Measurements from ENCODE around the gene ZGRF1.
"Not testable (repeated sequence)": the region's sequence is repeated elsewhere in the genome, so short reads cannot be mapped to it uniquely, and the experiment has no call there.

Gene ZGRF1

DNA sequence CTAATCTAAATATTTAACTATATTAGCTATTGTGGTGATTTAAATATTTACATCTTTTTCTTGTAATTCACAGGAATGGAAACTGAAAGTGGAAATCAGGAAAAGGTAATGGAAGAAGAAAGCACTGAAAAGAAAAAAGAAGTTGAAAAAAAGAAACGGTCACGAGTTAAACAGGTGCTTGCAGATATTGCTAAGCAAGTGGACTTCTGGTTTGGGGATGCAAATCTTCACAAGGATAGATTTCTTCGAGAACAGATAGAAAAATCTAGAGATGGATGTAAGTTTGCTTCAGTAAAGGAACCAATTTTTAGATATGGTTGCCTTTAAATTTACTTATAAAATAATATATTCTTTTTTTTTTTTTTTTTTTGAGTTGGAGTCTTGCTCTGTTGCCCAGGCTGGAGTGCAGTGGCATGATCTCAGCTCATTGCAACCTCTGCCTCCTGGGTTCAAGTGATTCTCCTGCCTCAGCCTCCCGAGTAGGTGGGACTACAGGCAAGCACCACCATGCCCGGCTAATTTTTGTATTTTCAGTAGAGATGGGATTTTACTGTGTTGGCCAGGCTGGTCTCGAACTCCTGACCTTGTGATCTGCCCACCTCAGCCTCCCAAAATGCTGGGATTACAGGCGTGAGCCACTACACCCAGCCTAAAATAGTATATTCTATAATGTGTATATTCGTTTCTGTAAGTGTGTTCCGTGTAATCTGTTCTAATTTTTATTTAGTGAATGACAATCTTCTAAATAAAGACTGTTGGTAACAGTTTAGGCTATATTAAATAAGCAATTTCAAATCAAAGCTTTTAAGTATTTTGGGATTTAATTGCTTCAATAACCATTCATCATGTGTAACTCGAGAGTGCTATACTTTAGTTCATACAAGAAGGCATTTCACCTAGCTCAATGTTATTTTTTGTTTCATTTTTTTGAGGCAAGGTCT, 8.2 kb upstream of the ZGRF1 start:
- DNase-seq = not testable (repeated sequence)

DNA sequence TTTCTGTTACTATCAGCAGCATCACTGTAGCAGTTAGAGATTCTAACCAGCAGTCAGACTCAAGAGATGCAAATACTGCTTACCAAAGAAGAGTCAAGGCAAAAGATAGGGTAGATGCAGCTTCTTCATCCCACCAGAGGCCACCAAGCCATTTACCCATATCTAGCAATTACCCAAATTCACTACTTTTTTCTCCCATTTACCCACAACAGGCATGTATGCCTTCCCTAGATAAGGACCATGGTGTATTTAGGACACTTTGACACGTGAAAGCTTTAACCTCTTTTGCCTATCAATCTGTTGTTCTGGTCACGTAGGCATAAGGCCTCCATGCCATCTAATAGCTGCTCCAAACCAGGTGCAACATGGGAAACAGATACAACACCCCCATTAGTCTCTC, 5.8 kb upstream of the ZGRF1 start:
- no peak for DNase-seq

DNA sequence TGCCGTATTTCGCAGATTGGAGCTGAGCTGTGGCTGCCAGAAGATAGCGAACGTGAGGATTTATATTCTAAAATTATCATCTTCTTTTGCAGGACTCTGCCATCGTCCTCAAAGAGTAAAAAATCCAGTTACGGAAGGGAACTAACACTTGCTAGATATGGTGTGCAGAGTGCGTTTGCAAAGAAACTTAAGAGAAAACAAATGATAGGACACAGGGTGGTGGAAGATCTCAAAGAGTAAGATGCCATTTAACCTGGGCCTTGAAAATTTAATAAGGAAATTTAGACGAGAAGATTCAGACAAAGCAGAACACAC, 800 bp upstream of the ZGRF1 start:
- no peak for DNase-seq

DNA sequence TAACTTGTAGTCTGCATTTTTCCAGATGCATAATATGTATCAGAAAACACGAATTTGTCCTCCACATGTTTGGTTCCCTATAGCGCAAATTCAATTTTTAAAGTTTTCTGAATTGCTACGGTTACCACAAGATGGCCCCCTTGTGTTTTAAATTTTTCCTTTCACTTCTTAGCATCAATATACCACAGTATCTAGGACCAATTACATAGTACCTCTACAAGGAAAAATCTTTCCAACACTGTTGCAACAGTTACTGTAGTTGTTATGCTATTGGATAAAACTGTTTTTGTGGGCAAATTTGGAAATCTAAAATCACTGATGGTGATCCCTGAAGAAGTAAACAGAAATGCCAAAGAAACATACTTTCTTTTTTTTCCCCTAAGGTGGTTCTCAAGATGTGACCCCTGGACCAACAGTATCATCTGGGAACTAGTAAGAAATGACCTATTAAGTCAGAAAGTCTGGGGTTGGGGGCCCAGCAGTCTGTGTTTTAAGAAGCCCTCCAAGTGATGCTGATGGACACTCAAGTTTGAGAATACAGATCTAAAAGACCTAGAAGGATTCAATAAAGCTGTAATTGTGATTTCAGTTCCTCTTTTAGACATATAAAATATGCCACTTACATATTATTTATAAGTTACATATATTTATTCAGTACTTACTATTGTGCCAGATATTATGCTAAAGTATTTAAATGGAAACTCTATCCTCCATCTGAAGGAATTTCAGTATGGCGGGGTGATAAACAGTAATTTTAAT, 3.1 kb downstream of the ZGRF1 start:
- no peak for DNase-seq

DNA sequence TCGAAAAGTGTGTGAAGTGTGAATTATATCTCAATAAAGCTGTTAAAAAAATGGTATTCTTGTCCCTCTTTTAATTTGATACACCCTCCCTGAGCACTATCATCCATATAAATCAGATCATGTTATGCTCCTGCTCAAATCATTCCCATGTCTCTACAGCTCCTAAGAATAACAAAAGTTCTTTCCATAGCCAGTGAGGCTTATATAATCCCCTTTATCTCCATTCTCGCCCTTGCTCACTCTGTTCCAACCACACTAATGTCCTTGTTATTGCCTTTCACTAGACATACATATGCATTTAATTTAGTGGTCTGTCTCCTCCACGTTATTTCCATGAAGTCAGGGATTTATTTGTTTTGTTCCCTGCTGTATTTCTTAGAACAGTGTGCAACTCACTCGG, 10.5 kb downstream of the ZGRF1 start:
- DNase-seq = no peak

DNA sequence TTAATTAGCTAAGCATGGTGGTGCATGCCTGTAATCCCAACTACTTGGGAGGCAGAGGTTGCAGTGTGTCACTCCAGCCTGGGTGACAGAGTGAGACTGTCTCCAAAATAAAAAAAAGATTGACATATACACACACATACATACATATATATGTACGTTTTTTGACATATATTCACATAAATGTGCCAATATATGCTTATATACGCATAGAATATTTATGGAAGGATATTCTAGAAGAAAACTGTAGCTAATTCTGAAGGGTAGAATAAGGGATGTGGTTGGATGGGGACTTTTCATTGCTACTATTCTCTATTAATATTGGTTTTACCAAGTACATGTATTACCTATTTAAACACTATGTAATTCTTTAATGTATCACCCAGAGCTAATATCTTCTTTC, 19.7 kb downstream of the ZGRF1 start:
- no peak for DNase-seq

DNA sequence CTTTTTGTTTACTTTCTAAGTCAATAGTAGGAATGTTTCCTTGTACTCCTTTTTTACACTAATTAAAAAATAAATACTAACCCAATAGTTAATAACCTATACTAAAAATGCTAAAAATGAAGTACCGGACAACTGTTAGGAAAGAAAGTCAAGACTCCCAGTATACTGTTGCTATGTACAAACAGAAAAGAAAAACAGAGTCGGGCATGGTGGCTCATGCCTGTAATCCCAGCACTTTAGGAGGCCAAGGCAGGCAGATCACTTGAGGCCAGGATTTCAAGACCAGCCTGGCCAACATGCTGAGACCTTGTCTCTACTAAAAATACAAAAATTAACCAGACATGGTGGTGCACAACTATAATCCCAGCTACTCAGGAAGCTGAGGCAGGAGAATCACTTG, 23.9 kb downstream of the ZGRF1 start:
- DNase-seq = not testable (repeated sequence)

DNA sequence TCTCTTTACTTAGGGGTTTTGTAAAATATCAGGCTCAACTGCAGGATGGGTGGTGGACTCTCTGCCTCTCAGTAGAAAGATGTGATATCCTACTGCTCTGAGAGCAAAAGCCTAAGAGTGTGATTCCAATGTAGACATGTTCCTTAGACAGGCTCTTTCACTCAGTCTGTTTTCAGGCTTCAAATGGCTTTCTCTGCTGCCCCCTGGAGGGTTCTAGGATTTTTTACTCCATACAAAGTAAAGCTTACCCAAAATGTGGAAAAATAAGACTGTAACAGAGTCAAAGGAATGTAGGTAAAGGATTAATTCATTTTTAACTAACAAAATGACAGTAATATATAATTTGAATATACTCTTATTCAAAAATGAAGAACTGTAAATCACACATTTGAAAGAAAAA, 32.1 kb downstream of the ZGRF1 start:
- no peak for DNase-seq

DNA sequence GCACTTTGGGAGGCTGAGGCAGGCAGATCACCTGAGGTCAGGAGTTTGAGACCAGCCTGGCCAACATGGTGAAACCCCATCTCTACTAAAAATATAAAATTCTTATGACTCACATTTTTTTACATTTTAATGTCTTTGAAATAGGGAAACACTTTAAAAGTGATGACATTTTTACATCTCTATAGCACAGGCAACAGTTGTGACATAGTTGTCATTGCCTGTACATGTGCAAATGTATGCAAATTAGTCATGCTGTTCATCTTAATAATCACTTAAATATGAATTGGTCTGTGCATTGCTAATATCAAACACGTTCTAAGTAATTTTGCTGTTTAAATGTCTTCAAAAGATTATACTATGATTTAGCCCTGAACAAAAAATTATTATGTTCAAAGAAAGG, 41.7 kb downstream of the ZGRF1 start:
- DNase-seq = no peak

DNA sequence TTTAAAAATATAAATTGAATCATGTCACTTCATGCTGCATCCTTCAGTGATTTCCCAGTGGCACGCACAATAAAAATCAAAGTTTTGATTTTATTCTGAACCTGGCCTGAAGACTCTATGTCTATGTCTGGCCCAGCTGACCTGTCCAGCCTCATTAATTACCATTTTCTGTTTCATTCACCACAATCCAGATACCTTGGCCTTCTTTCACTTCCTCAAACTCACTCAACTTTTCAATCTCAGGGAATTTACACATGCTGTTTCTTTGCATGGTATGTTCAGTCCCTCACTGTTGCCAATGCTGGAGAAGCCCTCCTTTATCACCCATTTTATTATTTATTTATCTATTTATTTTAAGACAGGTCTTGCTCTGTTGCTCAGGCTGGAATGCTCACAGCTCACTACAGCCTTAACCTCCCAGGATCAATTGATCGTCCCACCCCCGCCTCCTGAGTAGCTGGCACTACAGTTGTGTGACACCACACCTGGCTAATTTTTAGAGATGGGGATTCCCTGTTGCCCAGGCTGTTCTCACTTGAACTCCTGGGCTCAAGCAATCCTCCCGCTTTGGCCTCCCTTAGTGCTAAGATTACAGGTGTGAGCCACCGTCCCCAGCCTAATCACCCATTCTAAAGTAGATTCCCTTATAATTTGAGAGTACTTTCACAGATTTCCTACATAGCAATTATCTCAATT, 43.1 kb downstream of the ZGRF1 start:
- no peak for DNase-seq

DNA sequence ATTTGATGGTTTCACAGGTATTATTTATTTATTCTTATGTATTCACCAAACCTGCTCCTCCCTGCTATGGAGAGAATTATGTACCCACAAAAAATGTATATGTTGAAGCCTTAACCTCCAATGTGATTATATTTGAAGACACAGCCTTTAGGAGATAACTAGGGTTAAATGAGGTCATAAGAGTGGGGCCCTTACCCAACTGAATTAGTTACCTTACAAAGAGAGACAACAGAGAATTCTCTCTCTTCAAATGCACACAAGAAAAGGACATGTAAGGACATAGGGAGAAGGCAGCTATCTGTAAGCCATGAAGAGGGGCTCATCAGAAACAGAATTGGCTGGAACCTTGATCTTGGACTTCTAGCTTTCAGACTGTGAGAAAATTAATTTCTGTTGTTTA, 44.0 kb downstream of the ZGRF1 start:
- no peak for DNase-seq

DNA sequence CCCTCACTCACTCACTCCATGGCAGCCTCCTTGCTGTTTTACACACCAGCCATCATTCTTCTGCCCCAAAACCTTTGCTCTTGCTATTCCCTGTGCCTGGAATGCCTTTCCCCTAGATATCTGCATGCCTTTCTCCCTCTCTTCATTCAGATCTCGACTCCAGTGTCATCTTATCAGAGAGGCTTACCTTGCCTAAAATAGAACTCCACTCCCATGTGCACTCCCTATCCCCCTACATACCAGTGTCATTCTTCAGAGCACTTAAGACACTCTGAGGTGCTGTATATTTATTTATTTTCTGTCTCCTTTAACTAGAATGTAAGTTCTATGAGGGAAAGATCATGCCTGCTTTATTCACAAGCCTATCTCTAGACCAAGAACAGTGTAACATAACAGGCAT, 45.1 kb downstream of the ZGRF1 start:
- DNase-seq = no peak

DNA sequence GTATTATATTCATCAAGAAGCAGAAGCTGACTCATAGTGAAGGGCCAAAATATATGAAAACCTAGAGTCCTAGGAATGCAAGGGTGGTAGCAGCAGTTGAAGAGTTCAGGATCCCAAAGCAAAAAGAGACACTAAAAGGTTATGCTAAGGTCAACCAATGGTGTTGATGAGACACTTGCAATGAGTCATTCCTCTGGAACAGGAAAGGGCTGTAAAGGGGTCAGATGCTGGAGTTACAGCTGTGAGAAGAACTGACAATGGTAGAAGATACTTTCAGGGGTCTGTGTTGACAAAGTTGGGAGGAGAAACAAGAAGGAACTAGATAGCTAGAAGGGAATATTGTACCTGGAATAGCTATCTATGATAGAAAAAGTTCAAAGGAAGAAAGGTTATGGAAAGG, 47.5 kb downstream of the ZGRF1 start:
- no peak for DNase-seq

DNA sequence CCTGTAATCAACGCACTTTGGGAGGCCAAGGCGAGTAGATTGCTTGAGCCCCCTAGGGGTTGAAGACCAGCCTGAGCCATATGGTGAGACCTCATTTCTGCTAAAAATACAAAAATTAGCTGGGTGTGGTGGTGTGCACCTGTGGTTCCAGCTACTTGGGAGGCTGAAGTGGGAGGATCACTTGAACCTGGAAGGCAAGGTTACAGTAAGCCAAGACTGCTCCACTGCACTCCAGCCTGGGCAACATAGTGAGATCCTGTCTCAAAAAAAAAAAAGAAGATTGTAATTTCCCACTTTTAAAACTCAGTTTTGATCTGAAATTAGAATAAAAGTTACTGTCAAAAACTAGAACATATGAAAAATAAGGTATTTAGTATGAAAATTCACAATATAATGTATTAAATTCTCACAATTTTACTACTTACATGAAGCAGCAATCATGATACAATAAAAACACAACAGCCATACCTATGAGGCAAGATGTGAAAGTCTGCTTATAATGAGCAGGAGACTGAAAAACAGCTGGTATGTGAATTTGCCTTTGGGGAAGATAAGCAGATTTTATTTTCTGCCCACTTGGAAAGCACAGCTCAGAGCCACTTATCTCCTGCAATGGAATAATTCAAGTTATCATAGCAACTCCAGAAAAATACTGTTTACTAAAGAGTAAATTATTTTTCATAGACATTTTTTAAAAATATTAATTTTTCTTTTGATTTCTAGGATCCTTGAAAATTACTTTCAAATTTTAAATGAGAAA, 50.6 kb downstream of the ZGRF1 start:
- no peak for DNase-seq

DNA sequence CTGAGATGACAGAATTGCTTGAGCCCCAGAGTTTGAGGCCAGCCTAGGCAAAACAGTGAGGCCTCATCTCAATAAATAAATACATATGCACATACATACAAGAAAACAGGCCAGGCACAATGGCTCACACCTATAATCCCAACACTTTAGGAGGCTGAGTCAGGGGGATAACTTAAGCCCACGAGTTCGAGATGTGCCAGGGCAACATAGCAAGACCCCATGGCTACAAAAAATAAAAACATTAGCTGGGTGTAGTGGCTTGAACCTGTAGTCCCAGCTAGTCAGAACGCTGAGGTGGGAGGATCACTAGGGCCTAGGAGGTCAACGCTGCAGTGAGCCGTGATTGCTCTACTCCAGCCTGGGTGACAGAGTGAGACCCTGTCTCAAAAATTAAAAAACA, 69.2 kb downstream of the ZGRF1 start:
- no peak for DNase-seq

DNA sequence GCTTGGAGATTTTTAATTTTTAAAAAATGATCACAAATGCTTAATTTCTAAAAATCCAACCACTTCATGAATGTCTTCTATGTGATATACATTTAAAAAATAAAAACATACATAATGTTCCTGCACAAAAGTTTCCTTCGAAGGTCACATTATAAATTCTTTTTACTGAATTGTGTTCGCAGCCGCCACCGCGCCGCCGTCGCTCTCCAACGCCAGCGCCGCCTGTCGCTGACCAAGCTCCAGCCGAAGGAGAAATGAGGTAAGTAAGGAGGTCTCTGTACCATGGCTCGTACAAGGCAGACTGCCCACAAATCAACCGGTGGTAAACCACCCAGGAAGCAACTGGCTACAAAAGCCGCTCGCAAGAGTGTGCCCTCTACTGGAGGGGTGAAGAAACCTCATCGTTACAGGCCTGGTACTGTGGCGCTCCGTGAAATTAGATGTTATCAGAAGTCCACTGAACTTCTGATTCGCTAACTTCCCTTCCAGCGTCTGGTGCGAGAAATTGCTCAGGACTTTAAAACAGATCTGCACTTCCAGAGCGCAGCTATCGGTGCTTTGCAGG, 71.9 kb downstream of the ZGRF1 start:
- DNase-seq = no peak

DNA sequence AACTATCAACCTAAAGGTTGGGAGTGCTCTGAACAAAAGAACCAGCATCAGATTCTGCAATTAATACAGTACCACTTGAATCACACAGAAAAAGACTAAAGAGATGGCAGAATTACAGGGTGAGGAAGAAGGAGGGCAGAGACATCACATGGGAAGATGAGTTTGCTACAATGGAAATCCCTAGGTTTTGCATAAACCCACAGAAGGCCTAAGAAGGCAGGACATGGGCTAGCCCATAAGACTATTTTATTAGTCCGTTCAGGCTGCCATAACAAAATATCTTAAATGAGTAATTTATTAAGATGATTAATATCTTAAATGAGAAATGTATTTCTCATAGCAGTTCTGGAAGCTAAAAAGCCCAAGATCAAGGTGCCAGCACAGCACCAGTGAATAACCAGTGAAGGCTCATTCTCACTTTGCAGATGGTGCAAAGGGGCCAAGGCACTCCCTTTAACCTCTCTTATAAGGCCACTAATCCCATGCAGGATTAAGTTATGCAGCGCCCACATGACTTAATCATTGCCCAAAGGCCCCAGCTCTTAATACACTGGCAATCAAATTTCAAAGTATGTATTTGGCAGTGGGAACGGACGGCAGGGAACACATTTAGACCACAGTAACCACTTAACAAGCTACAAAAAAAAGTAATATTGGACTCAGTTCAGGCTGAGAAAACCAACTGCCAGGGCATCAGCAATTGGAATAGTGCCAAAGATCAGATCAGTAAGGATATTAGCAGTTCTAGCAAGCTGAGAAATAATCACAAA, 73.1 kb downstream of the ZGRF1 start:
- DNase-seq = no peak

DNA sequence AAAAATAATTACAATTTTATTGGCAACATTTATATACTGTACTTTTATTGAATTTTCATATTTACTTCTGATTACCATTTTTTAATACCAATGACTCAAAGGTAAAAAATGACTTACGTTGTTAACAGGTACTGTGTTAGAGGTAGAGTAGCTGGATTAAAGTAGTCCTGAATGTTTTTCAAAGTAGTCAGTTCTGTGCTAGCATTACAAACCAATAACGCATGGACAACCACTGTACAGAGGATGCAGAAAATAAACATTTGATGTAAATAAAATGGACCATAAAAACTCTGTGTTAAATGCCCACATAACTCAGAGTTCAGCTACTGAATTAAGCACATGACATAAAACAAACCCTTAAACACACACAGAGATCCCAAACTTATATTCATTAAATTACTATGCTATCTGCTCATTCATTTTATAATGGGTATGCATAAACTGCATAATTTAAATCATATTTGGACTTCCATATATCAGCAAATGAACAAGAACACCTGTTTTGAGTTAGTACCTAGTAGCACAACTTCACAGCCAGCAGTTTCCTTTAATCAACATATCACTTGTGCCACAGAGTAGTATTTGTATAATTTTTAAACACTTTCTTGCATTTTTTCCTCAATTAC, 74.3 kb downstream of the ZGRF1 start:
- no peak for DNase-seq

DNA sequence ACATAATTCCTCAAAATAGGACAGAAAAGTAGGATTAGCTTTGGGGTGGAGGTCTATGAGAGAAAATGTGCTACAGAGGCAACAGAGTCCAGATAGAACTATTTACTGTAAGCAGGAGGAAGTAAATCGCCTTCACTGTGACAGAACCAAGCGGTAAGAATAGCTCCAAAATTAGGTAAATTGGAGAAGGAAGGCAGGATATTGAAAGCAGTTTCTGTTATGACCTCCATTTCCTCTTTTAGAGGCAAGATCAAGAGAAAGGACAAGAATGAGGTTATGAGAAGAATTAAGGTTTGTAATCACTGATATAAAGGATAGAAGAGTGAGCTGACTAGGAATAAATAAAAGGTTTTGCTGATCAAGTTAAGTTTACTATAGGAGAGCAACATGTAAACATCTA, 76.6 kb downstream of the ZGRF1 start:
- DNase-seq = no peak

DNA sequence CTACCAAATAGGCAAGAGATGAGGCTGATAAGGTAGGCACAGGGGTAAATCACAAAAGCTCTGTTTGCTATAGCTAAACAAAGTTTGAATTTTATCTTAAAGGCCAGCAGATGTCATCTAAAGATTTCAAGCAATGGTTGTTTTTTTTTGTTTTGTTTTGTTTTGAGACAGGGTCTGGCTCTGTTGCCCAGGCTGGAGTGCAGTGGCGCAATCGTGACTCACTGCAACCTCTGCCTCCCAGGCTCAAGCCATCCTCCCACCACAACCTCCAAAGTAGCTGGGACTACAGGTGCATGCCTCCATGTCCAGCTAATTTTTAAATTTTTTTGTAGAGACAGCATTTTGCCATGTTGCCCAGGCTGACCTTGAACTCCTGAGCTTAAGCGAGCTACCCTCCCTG, 77.7 kb downstream of the ZGRF1 start:
- no peak for DNase-seq

DNA sequence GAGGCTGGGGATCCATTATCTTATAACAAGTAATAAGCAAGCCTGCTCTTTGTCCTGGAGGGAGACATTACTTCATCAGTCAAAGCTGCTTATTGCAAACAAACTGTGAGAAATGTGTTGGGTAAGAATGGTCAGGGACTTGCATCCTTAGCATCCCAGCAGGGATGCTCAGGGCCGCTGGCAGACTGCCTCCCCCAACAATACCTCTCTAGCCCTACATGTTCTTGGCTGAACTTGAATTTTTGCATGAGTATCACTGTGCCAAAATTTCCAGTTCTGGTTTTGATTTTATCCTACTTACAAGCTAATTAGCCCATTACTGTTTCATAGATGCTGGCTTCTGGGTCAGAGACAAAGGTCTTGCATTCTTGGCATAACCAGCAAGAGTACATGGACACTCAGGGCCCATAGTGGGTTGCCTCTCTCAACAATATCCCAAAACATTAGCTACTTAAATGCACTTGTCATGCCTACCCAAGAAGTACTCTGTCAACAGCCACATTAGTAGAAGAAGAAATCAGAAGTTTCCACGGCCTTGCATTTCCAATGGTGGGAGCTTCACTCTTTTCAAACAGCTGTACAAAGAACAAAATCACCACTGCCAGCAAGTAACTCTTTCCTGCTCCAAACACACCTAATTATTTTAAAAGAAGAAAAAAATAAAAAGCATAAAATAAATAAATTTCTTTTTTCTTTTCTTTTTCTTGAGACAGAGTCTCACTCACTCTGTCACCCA, 78.9 kb downstream of the ZGRF1 start:
- no peak for DNase-seq

Data from activated T-cell treated with anti-CD3 and anti-CD28 coated beads, Interleukin-2, amount 50 U/mL, for 48 hours (primary cell).